HG03060 (cell line): ENCODE measurements around the gene STK40.

Source experiments
- ATAC-seq: cut with Tn5 transposase; IDR thresholded peaks from one replicate; pipeline ENCODE4 v1.9.1; 2021; ENCODE audit warnings: low read depth, moderate number of reproducible peaks; ENCODE audit not compliant: unreplicated experiment

Gene STK40

DNA sequence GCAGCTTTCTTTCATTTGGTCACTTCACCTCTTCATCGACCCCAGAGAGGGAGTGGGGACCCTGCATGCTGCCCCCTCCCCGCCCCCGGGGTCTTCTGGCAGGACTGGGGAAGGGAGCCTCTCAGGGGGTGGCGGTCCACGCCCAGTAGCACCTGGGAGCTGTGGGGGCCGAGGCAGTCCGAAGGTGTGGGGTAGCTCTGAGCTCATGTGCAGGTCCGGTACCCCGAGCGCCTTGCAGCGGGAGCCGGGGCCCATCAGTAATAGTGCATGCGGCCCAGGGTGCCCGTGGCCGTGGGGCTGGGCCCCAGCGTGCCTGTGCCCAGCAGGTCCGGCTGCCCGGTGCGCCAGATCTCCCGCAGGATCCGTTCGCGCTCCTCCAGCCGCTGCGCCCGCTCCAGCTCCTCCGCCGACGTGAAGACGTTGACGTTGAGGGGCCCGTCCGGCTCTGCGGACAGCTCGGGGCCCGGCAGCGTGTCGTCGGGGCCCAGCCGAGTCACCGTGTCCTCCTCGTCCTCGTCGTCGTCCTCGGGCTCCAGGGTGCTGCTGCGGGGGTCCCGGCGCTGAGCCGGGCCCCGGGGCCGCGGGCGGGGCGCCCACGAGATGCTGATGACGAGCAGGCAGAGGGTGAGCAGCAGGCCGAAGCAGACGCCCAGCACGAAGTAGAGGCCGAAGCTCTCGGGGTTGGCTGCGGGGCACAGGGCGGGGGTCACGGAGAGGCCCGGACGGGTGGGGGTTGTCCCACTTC lies 63.5 kb downstream of the STK40 start:
- no peak for ATAC-seq

GRCh38 chr1:36321119-36321951 lies 64.4 kb downstream of the STK40 start:
- no peak for ATAC-seq

DNA sequence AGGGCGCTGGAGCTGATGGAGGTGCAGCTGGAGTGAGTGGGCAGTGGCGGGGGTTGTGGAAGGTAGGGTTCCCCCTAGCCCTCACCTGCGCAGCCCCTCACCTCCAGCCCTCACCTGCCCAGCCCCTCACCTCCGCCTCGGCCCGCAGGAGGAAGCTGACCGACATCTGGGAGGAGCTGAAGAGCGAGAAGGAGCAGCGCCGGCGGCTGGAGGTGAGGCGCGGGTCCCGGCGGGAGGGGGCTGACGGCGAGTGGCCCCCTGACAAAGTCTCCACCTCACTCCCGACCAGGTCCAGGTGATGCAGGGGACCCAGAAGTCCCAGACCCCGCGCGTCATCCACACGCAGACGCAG lies 65.0 kb downstream of the STK40 start:
- ATAC-seq: no peak

DNA sequence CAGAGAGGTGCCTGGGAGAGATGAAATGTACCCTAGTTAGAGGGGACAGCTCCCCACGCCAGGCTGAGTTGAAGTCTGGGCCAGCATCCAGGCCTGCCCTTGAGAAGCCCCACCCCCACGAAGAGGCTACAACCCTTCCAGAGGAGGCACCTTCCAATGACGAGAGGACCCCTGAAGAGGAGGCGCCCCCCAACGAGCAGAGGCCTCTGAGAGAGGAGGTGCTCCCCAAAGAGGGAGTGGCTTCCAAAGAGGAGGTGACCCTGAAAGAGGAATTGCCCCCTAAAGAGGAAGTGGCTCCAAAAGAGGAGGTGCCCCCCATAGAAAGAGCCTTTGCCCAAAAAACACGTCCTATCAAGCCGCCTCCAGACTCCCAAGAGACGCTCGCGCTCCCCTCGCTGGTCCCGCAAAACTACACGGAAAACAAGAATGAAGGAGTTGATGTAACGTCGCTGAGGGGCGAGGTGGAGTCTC lies 65.4 kb downstream of the STK40 start:
- ATAC-seq: no peak

GRCh38 chr1:36309397-36309796 lies 76.3 kb downstream of the STK40 start:
- ATAC-seq: no peak

DNA sequence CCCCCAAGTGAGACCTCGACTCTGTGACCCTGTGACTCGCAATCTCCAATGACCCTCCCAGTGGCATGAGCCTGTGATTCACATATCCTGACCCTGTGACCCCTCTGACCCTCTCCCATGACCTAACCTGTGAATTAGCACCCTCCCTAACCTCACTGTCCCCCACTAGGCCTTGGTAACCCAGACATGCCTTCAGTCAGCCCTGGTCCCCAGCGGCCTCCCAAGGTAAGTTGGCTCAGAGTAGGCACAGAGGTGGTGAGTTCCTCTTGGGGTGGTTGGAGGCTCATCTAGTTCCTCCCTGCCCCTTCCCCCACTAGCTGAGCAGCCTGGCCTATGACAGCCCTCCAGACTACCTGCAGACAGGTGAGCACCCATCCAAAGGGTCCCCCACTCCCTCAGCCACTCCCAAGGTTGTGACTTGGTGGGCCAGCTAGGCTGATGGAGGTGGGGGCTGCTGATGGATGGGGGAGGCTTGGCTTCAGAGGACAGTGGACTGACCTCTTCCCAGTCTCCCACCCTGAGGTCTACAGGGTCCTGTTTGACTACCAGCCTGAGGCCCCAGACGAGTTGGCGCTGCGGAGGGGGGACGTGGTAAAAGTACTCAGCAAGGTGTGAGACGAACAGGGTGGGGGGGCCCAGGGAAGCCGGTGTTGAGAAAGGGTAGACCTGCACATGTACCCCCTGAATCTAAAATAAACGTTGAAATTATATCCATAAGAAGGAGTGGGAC lies 78.0 kb downstream of the STK40 start:
- ATAC-seq: no peak

DNA sequence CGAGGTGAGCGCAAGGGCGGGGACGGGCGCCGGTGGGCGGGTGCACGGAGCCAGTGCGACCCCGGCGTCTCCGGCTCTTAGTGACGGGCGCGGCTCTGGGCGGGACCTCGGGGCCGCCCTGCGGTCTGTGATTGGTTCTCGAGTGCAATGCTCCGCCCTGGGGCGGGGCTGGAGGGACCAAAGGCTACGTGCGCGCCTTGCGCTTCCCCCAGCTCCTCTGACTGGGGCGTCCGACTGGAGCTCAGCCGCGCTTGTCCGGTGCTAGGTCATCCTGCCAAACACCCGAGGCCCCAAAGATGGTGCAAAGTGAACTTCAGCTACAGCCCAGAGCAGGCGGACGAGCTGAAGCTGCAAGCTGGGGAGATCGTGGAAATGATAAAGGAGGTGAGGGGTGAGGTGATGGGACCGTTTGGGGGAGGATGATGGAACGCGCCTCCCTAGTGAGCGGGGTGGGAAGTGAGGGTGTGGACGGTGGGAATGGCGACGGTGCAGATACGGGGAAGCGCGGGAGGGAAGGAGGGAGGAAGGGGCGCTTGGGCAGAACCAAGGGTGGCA lies 78.7 kb downstream of the STK40 start:
- peak; percentile 82 for ATAC-seq

DNA sequence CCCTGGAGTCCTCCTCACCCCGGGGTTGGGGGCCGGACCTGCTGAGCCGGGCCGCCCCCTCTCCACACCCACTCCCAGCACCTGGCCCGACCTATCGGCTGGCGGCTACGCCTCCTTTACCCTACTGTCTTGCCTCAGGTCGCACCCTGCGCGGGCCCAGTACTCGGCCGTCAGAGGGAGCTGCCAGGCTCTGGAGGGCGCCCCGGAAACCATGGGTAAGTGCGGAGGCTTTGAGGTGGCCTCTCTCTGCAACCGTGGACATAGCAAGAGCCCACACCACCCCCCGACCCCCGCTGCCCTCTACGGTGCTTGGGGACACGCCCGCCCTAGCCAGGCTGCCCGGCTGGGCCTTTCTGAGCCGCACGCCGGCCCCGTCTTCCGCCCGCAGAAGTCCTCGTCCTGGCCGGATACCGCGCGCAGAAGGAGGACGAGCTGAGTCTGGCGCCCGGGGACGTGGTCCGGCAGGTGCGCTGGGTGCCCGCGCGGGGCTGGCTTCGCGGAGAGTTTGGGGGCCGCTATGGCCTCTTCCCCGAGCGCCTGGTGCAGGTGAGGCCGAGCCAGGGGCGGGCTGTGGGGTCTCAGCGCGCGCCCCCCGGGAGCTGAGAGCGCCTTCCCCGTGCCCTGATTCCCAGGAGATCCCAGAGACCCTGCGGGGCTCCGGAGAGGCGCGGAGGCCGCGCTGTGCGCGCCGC lies 79.4 kb downstream of the STK40 start, which contains the start of gene SH3D21:
SH3D21 (plus strand) TSS at position 159 of the 692 bp plus-strand sequence; CDS start at position 212, 53 bp downstream.
- ATAC-seq: peak; percentile 20

- ATAC-seq: no peak
Observed at GRCh38 chr1:36305915-36306209, 79.9 kb downstream of the STK40 start.

DNA sequence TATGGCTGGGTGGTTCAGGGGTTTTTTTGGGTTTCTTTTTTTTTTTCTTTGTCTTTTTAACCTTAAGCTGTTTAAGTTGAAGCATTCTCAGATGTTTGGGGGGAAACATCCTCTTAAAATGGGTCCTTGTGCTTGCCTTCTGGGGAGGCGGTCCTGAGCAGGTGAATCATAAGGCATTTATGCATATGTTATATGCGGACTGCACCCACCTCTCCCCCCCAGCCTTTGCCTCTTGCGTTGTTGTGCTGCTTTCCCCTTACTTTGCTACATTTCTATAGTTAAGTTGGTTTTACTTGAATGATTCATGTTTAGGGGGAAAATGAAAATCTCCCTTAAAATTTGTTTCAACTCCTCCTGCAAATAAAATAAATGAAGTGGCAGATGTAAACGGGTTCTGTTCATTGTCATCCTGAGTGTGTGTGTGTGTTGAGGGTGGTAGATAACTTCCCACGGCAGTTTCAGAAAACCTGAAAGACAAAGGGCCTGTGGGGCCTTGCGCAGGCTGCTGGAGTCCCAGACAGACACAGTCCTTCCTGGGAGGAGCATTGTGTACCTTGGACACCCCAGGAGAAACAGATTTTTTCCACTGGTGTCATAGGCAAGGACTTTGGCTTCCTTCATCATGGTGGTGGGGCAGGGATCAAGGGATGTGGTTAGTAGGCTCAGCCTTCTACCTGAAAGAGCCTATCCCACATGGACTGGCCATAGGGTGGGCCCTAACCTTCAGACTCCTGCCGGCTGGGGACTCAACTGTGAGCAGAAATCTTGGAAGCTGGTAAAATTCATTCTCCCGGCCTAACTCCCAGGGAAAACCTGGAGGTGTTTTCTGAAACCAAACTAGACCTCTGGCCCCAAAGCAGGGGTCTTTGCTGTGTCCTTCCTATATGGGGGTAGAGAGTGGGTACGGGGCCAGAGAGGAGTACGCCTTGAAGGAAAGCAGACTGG lies 80.5 kb downstream of the STK40 start:
- ATAC-seq: no peak

DNA sequence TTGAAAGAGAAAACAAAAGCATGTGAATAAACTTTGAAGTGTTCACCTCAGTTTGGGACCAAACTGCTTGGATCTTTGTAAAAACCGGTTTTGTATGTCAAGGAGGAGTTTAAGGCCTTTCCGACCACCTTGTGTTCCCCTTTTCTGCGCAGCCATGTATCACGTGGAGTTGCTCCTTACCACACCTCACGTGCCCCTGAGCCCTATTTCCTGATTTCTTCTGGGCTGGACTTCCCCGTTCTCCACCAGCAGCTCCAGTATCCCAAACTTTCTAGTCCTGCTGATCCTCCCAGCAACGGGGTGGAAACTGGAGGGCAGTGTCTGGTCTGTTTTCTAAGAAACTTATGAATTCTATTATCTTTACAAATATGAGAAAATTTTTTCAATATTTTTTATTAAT lies 81.2 kb downstream of the STK40 start:
- no peak for ATAC-seq

DNA sequence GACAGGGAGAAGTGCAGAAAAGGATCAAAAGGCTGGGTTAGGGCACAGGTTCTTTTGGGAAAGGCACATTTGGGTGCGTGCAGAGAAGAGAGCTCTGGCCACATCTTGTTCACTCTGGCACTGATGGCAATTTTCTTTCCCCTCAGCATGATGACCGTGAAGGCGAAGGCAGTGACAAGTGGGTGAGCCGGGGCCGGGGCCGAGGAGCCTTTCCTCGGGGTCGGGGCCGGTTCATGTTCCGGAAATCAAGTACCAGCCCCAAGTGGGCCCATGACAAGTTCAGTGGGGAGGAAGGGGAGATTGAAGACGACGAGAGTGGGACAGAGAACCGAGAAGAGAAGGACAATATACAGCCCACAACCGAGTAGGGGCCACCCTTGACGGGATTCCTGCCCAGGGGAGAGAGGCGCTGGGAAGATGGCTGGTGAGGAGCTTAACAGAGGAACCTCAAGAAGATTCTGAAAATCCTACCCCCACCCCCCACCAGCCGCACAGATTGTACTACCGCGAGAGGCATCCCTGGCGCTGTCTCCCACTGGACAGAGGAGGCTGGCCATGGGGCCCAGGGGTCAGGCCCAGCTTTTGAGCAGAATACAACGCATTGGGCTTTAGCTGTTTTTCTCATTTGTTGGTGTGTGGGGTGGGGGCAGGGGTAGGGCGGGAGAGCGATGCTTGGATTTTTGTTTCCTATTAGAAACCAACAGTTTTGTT lies 81.9 kb downstream of the STK40 start:
- ATAC-seq: no peak

GRCh38 chr1:36303244-36303643 lies 82.5 kb downstream of the STK40 start:
- no peak for ATAC-seq

- no peak for ATAC-seq
Observed at GRCh38 chr1:36301220-36301619, 84.5 kb downstream of the STK40 start.

DNA sequence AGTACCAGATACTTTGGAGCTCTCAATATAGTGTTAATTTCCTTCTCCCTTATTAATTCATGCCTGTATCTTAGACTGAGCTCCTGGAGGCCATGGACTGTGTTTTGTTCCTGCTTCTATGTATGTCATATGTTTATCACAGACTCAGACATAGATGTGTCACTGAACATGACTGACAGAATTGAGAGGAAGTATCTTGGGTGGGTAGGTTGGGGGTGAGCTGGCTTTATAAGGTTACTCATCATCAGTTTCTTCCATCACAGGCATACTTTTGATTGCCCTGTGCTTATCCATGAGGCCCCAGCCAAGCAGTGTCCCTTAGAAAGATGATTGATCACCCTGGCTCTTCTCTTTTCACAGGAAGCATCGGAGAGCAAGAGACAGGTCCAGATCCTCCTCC lies 85.2 kb downstream of the STK40 start:
- ATAC-seq: no peak

- ATAC-seq: no peak
Observed at GRCh38 chr1:36298640-36299039, 87.1 kb downstream of the STK40 start.

- no peak for ATAC-seq
Observed at GRCh38 chr1:36297062-36297461, 88.7 kb downstream of the STK40 start.

GRCh38 chr1:36295390-36295789 lies 90.3 kb downstream of the STK40 start:
- ATAC-seq: no peak
